NCI-H128 (cell line): Measurements from ENCODE around the gene SASH3.

Experiments used
- DNase-seq: peaks from one replicate; lab custom pipeline; 2025; ENCODE audit not compliant: unreplicated experiment; lab: John Stamatoyannopoulos, UW

SASH3 gene

GRCh38 chrX:129783291-129783713, 3.6 kb downstream of the SASH3 start:
- DNase-seq, result no peak

DNA sequence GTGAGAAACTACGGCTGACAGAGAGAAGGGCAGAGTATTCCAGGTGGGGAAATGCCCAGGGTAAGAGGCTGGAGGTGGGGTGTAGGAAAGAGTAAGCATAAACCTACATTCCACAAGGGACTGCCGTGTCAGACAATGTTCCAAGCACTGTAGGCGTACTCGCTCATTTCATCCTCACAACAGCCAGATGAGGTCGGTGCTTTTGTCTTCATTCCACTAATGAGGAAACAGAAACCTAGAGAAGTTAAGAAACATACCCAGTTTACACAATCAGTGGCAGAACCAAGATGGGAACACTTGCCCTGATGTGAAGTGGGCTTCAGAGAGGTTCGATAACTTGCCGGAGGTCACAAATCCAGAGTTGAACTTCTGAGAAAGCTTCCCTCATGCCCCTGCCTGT, 4.6 kb downstream of the SASH3 start:
- DNase-seq, result no peak

GRCh38 chrX:129785160-129785947, 5.6 kb downstream of the SASH3 start:
- no peak for DNase-seq

- DNase-seq, result no peak
These were observed 6.5 kb downstream of the SASH3 start for GRCh38 chrX:129786210-129786651.

DNA sequence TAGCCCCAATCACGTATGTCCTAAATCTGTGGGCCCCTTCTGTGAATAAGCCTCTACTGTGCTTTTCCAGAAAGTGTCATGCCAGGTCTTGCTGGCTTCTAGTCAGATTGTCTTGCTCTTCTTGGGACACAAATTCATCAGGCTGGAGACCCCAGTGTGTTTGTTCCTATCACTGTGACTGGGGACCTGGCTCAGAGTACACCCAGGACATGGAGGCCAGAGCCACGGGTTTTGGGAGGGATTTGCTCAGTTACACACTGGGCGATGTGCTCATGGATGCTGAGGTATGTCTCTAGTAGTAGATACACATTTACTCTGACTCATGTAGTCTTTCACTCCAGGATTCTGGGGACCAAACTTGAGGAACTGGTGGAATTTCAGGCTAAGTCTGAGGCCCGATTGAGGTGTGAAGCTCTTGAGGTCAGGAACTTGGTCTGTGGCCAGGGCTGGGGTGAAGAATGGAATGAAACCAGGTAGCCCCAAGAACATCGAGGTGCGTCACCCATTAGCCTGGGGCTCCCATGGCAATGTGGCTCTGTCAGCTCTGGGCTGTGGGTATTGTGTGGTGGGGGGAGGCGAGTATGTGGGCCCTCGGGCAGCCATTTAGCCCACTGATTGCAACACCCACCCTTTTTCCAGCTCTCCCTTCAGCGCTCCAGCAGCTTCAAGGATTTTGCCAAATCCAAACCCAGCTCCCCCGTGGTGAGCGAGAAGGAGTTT, 7.7 kb downstream of the SASH3 start:
- DNase-seq, result no peak

DNA sequence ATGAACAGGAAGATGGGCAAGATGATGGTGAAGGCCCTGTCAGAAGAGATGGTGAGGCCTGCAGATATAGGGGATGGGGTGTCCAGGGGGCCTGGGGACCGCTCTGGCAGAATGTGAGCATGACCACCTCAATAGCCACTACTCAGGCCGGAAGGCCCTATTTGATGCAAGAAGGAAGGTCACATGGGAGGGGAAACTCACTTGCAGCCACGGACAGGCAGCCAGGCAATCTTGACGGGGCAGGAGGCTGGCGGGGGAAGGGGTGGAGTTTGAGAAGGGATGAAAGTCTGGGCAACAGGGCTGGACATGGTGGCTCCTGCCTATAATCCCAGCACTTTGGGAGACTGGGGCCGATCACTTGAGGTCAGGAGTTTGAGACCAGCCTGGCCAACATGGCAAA, 8.8 kb downstream of the SASH3 start:
- DNase-seq, result no peak

DNA sequence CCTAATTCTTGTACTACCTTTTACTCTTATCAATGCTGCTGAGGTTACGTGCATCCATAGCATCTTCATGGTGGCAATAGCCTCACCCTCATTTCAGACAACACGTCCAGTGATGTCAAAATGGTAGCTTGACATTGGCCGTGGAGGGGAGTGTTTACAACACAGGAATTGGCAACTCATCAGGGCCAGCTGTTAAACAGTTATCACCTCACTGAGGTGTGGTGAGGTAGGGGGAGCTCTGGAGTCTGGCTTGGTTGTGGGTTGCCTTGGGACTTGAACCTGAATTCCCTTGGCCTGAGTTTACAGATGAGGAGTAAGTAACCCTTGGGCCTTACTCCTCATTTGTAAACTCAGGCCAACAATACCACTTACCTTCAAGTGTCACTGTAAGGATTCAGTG, 10.4 kb downstream of the SASH3 start:
- DNase-seq, result no peak

GRCh38 chrX:129790808-129791207, 11.1 kb downstream of the SASH3 start:
- DNase-seq, result no peak

DNA sequence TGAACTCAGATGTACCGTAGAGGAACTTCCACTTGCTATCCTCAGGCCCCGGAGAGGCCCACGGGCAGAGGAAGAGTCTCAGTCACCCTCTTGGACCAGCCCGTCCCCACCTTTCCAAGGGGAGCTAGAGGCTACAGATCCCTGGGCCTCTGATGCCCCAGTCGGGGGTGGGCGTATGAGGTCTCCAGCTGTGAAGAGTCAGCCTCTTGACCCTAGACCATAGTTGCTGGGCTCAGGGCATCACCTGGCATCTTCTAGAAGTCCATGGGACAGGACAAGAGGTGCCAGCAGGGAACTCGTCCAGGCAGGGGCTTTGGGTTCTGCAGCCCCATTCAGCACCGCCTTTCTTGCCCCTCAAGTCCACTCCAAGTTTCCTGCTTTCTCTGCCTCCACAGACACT, 11.6 kb downstream of the SASH3 start:
- DNase-seq, result no peak

- DNase-seq, result no peak
These were observed 12.3 kb downstream of the SASH3 start for GRCh38 chrX:129791961-129792570.

DNA sequence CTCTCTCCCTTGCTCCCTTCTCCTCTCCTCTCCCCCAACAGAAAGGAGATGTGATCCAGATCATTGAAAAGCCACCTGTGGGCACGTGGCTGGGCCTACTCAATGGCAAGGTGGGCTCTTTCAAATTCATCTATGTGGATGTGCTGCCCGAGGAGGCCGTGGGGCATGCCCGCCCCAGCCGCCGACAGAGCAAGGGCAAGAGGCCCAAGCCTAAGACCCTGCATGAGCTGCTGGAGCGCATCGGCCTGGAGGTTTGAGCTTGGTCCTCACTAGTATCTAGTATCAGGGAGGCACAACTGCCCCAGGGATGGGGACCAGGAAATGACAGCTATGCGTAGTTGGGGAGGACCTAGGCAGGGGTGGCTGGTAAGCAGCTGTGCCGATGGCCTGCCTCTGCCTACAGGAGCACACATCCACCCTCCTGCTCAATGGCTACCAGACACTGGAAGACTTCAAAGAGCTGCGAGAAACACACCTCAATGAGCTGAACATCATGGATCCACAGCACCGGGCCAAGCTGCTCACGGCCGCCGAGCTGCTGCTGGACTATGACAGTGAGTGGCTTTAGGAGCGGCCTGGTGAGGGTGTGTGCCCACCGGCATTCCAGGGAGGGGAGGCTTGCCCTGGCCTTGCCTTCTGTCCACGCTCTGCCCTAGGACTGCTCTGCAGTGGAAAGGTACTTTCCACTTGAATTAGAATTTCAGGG, 13.0 kb downstream of the SASH3 start:
- DNase-seq, result no peak

- DNase-seq, result no peak
These were observed 13.9 kb downstream of the SASH3 start for GRCh38 chrX:129793604-129794191.

GRCh38 chrX:129795584-129795983, 15.8 kb downstream of the SASH3 start:
- DNase-seq, result no peak

- DNase-seq, result no peak
These were observed 17.6 kb downstream of the SASH3 start for GRCh38 chrX:129797251-129797906.

DNA sequence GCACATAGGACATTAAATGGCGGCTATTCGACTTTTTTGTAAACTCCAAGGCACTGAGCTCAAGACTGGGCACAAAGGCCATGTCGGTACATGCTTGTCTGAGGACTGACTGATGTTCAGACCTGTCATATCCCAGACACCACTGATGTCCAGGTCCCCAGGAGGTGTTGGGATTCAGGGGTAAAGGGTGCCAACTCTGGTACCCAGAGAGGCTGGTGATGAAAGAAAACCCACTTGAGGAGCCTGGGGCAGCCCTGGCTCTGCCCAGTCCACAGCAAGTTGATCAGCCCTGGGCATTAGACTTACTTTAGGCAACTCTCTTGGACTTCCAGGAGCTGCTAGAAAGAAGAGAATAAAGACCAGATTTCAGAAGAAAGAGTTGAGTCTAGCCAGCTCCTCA, 18.7 kb downstream of the SASH3 start:
- DNase-seq, result no peak

GRCh38 chrX:129798888-129799287, 19.1 kb downstream of the SASH3 start:
- DNase-seq, result no peak

DNA sequence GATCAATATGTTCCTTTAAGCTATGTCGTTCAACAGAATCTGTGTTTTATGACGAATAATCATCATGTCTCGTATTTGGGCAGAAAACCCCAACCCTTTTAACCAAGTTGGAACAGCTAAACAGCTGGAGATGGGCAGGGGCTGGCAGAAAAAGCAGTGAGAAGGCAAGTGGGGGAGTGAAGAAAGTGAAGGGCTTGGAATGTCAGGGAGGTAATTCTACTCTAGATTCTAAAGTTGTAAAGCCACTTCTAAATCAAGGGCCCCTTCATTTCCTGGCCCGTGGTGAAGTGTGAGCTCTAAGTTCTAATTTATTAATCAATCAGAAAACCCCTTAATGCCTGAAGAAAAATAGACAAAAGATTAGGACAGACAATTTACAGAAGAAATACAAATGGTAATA, 20.4 kb downstream of the SASH3 start:
- no peak for DNase-seq

- DNase-seq, result no peak
These were observed 23.1 kb downstream of the SASH3 start for GRCh38 chrX:129802863-129803262.

DNA sequence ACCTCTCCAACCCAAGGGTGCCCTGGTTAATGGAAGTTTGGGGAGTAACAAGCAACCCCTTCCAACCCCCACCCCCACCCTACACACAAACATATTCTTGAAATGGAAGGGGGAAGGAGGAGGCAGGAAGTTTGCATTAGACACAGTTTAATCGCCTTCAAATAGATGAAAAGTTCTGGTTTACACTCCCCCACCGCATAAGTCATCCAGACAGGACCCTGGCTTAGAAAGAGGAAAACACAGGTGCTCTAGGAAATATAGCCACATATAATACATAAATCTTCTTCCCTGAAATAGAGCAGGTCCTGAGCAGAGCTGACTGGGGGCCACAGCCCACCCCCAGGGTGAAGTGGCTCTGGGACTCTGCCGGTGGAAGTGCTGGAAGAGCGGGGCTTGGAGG, 25.1 kb downstream of the SASH3 start:
- no peak for DNase-seq

DNA sequence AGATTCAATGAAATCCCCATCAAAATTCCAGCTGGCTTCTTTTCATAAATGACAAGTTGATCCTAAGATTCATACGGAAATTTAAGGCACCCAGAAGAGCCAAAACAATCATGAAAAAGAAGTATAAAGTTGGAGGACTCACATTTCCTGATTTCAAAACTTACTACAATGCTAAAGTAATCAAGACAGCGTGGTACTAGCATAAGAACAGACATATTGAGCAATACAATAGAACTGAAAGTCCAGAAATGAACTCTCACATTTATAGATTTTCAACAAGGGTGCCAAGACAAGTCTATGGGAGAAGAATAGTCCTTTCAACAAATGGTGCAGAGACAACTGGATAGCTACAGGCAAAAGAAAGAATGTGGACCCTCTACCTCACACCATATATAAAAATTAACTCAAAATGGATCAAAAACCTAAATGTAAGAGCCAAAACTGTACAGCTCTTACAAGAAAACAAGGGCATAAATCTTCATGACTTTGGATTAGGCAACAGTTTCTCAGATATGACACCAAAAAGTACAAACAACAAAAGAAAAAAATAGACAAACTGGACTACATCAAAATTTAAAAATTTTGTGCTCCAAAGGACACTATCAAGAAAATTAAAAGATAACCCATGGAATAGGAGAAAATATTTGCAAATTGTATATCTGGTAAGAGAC, 28.5 kb downstream of the SASH3 start:
- DNase-seq, result no peak
